Activated CD4-positive, alpha-beta memory T cell treated with anti-CD3 and anti-CD28 coated beads for 36 hours (primary cell): Measurements from ENCODE around the gene TRPC4AP. TPM values are rescaled to one million over a fixed set of nuclear protein-coding genes. Genes with fewer than 3 reads are reported as not detected.

Experiments
- CTCF ChIA-PET: fragments of 350-600 bp; sonication (Branson Sonifier 250); formaldehyde crosslinking; loops from one replicate; lab custom pipeline; 2021; ENCODE audit warnings: antibody characterized with exemption, inconsistent platforms; lab: Charles Lee
- POLR2A ChIA-PET: fragments of 350-600 bp; sonication (Branson Sonifier 250); formaldehyde crosslinking; loops from one replicate; lab custom pipeline; 2021; ENCODE audit warnings: antibody characterized with exemption; lab: Charles Lee
- DNase-seq: peaks from one replicate; pipeline ENCODE4 v3.0.0-alpha.2; 2020
- H3K27ac Mint-ChIP-seq: one replicate; pipeline ENCODE4 v1.8.0; 2021; ENCODE audit warnings: mixed read lengths
- H3K27me3 Mint-ChIP-seq: one replicate; pipeline ENCODE4 v1.8.0; 2021; ENCODE audit warnings: mixed read lengths
- H3K36me3 Mint-ChIP-seq: one replicate; pipeline ENCODE4 v1.8.0; 2021; ENCODE audit warnings: mixed read lengths
- H3K4me1 Mint-ChIP-seq: one replicate; pipeline ENCODE4 v1.8.0; 2021; ENCODE audit warnings: low read depth, mixed read lengths
- H3K4me3 Mint-ChIP-seq: one replicate; pipeline ENCODE4 v1.8.0; 2021; ENCODE audit warnings: mild to moderate bottlenecking, mixed read lengths
- H3K9me3 Mint-ChIP-seq: one replicate; pipeline ENCODE4 v1.8.0; 2021; ENCODE audit warnings: mixed read lengths
- intact Hi-C: fragments of 100-400 bp; cut with micrococcal nuclease; formaldehyde crosslinking; loops from one replicate; pipeline ENCODE4 v1.15.1; 2023
- total RNA-seq, 2 experiments: library from RNA; stranded (reverse); gene quantifications; one replicate each; pipeline ENCODE4 v1.2.3, GENCODE V29; 2021

The TRPC4AP gene
- total RNA-seq, 2 experiments from 2014 or later: 45.8 to 48.3 TPM

- ChIA-PET POLR2A (no interaction called here), CTCF (interaction anchor here (1.0 kb wide), 1 partner anchor 124 kb away, joined by 3 read pairs; the partner anchor contains the start of gene GGT7)
- peaks cover 3% of the 10 kb centered on the region for H3K4me1 Mint-ChIP-seq
- no peaks in the 10 kb centered on the region for H3K27me3 Mint-ChIP-seq
- intact Hi-C loops: no loop called here
- no peak for DNase-seq
- H3K27ac Mint-ChIP-seq: no peak overlapping the region
- no peak overlapping the region for H3K4me3 Mint-ChIP-seq
- H3K9me3 Mint-ChIP-seq: no peaks in the 10 kb centered on the region
- peaks cover 24% of the 10 kb centered on the region for H3K36me3 Mint-ChIP-seq
These were observed 96.2 kb downstream of the TRPC4AP start for GRCh38 chr20:34996243-34997028.

GRCh38 chr20:34995696-34996095 lies 96.9 kb downstream of the TRPC4AP start:
- Mint-ChIP-seq H3K4me3 (no peak overlapping the region), H3K9me3 (no peaks in the 10 kb centered on the region), H3K27ac (no peak overlapping the region), H3K36me3 (peaks cover 21% of the 10 kb centered on the region), H3K4me1 (peaks cover 3% of the 10 kb centered on the region), H3K27me3 (no peaks in the 10 kb centered on the region)
- ChIA-PET CTCF (no interaction called here), POLR2A (no interaction called here)
- intact Hi-C loops: no loop called here
- DNase-seq: no peak

- no peak for DNase-seq
- H3K4me3 Mint-ChIP-seq: no peak overlapping the region
- POLR2A ChIA-PET: no interaction called here
- no peaks in the 10 kb centered on the region for H3K27me3 Mint-ChIP-seq
- peaks cover 21% of the 10 kb centered on the region for H3K36me3 Mint-ChIP-seq
- H3K9me3 Mint-ChIP-seq: no peaks in the 10 kb centered on the region
- no peak overlapping the region for H3K27ac Mint-ChIP-seq
- CTCF ChIA-PET: no interaction called here
- intact Hi-C loops: no loop called here
- peaks cover 3% of the 10 kb centered on the region for H3K4me1 Mint-ChIP-seq
These were observed 97.4 kb downstream of the TRPC4AP start for GRCh38 chr20:34995192-34995591.

- peaks cover 21% of the 10 kb centered on the region for H3K36me3 Mint-ChIP-seq
- DNase-seq: no peak
- peaks cover 3% of the 10 kb centered on the region for H3K4me1 Mint-ChIP-seq
- POLR2A ChIA-PET: no interaction called here
- no peak overlapping the region for H3K4me3 Mint-ChIP-seq
- no peak overlapping the region for H3K27ac Mint-ChIP-seq
- no peaks in the 10 kb centered on the region for H3K27me3 Mint-ChIP-seq
- CTCF ChIA-PET: no interaction called here
- no peaks in the 10 kb centered on the region for H3K9me3 Mint-ChIP-seq
- intact Hi-C loops: no loop called here
These were observed 98.0 kb downstream of the TRPC4AP start for GRCh38 chr20:34994509-34995131.

GRCh38 chr20:34993941-34994508 lies 98.6 kb downstream of the TRPC4AP start:
- POLR2A ChIA-PET: no interaction called here
- H3K27me3 Mint-ChIP-seq: no peaks in the 10 kb centered on the region
- no peaks in the 10 kb centered on the region for H3K9me3 Mint-ChIP-seq
- intact Hi-C loops: no loop called here
- CTCF ChIA-PET: no interaction called here
- peaks cover 3% of the 10 kb centered on the region for H3K4me1 Mint-ChIP-seq
- DNase-seq: no peak
- no peak overlapping the region for H3K27ac Mint-ChIP-seq
- H3K36me3 Mint-ChIP-seq: peaks cover 18% of the 10 kb centered on the region
- no peak overlapping the region for H3K4me3 Mint-ChIP-seq

GRCh38 chr20:34992751-34993417 lies 99.7 kb downstream of the TRPC4AP start:
- H3K9me3 Mint-ChIP-seq: no peaks in the 10 kb centered on the region
- H3K27ac Mint-ChIP-seq: no peak overlapping the region
- intact Hi-C loops: no loop called here
- peaks cover 3% of the 10 kb centered on the region for H3K4me1 Mint-ChIP-seq
- ChIA-PET CTCF (no interaction called here), POLR2A (no interaction called here)
- no peak for DNase-seq
- no peak overlapping the region for H3K4me3 Mint-ChIP-seq
- no peaks in the 10 kb centered on the region for H3K27me3 Mint-ChIP-seq
- peaks cover 9% of the 10 kb centered on the region for H3K36me3 Mint-ChIP-seq

GRCh38 chr20:34990661-34991214 lies 101.9 kb downstream of the TRPC4AP start:
- CTCF ChIA-PET: no interaction called here
- Mint-ChIP-seq H3K4me3 (no peak overlapping the region), H3K9me3 (no peaks in the 10 kb centered on the region), H3K27me3 (no peaks in the 10 kb centered on the region), H3K27ac (no peak overlapping the region), H3K36me3 (no peaks in the 10 kb centered on the region), H3K4me1 (no peaks in the 10 kb centered on the region)
- POLR2A ChIA-PET: no interaction called here
- intact Hi-C loops: no loop called here
- no peak for DNase-seq

GRCh38 chr20:34990231-34990630 lies 102.4 kb downstream of the TRPC4AP start:
- DNase-seq: no peak
- Mint-ChIP-seq H3K27ac (no peak overlapping the region), H3K9me3 (no peaks in the 10 kb centered on the region), H3K4me1 (no peaks in the 10 kb centered on the region), H3K36me3 (no peaks in the 10 kb centered on the region), H3K27me3 (no peaks in the 10 kb centered on the region), H3K4me3 (no peak overlapping the region)
- ChIA-PET POLR2A (no interaction called here), CTCF (no interaction called here)
- intact Hi-C loops: no loop called here

- Mint-ChIP-seq H3K9me3 (no peaks in the 10 kb centered on the region), H3K4me1 (no peaks in the 10 kb centered on the region), H3K4me3 (no peak overlapping the region), H3K27me3 (peaks cover 2% of the 10 kb centered on the region), H3K36me3 (no peaks in the 10 kb centered on the region), H3K27ac (no peak overlapping the region)
- intact Hi-C loops: no loop called here
- ChIA-PET CTCF (no interaction called here), POLR2A (no interaction called here)
- no peak for DNase-seq
These were observed 102.9 kb downstream of the TRPC4AP start for GRCh38 chr20:34989670-34990069.

GRCh38 chr20:34989118-34989517 lies 103.5 kb downstream of the TRPC4AP start:
- POLR2A ChIA-PET: no interaction called here
- CTCF ChIA-PET: no interaction called here

GRCh38 chr20:34988191-34988540 lies 104.4 kb downstream of the TRPC4AP start:
- peaks cover 8% of the 10 kb centered on the region for H3K27me3 Mint-ChIP-seq
- intact Hi-C loops: no loop called here
- H3K36me3 Mint-ChIP-seq: no peaks in the 10 kb centered on the region
- H3K9me3 Mint-ChIP-seq: no peaks in the 10 kb centered on the region
- H3K27ac Mint-ChIP-seq: no peak overlapping the region
- no peak overlapping the region for H3K4me3 Mint-ChIP-seq
- CTCF ChIA-PET: no interaction called here
- no peaks in the 10 kb centered on the region for H3K4me1 Mint-ChIP-seq
- POLR2A ChIA-PET: no interaction called here
- no peak for DNase-seq

More at GRCh38 chr20:34989118-34989517, 103.5 kb downstream of the TRPC4AP start:
- H3K4me3 Mint-ChIP-seq: no peak overlapping the region
- no peak for DNase-seq
- H3K27ac Mint-ChIP-seq: no peak overlapping the region
- H3K36me3 Mint-ChIP-seq: no peaks in the 10 kb centered on the region
- intact Hi-C loops: no loop called here
- H3K9me3 Mint-ChIP-seq: no peaks in the 10 kb centered on the region
- peaks cover 2% of the 10 kb centered on the region for H3K27me3 Mint-ChIP-seq
- H3K4me1 Mint-ChIP-seq: no peaks in the 10 kb centered on the region
